HG03342 (cell line): ENCODE results near the gene SNAPC4.
"Not testable (repeated sequence)": the region's sequence is repeated elsewhere in the genome, so short reads cannot be mapped to it uniquely, and the experiment has no call there.

Experiments
- ATAC-seq: cut with Tn5 transposase; IDR thresholded peaks from one replicate; pipeline ENCODE4 v1.9.1; 2021; ENCODE audit warnings: mild to moderate bottlenecking, moderate library complexity; ENCODE audit not compliant: unreplicated experiment

Gene SNAPC4

DNA sequence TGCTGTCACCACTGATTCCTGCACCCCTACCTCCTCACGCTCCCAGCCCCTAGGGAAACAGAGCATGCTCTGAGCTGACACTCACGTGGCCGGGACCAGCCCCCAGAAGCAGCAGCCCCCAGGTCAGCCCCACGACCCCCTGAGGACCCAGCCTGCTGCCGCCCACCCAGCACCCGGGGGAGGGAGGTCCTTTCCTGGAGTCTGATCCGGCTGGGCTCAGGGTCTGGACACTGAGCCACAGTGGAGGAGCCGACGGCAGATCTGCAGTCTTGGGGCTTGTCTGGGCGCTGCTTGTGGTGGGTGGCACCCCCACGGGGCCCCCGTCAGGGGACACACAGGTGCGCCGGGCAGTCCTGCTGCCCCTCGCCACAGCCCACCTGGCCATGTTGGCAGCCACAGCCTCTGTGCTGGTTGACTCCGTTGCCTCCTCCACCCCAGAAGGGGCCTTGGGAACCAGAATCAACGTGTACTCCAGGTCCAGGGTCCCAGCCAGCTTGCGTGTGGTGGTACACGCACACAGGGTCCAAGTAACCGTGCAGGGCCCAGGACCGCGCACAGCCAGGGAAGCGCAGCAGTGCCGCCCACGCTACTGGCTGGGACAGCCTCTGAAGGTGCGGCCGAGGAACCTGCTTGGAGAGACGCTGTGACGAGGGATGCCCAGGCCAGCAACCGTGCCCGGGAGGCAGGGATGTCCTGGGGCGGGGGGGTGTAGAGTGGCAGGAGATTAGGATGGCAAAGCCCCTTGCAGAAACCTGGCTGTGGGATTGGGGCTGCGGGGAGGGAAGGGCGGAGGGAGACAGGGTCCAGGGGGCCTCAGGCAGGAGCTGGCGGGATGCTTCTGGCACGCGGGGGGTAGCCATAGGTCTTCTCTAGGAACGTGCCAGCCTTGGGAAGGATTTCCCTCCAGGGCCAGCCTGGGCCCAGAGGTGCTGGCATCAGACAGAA, 39.9 kb downstream of the SNAPC4 start:
- ATAC-seq = no peak

DNA sequence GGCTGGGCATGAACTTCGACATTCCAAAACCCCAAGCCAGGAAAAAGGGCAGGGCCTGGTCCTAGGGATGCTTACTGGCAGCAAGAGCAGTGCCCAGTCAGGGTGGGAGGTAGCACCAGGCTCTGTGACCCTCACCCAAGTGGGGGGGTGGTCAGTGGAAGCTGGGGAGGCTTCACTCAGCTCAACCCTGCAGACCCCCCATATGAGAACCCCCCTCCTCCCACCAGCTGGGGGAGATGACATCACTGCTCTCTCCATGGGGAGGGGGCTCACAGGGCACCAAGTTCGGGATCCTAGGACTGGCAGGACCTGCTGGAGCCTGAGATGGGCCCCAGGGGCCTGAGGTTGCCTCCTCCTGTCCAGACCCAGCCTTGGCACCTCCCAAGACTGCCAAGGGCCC, 41.1 kb downstream of the SNAPC4 start:
- ATAC-seq = no peak

DNA sequence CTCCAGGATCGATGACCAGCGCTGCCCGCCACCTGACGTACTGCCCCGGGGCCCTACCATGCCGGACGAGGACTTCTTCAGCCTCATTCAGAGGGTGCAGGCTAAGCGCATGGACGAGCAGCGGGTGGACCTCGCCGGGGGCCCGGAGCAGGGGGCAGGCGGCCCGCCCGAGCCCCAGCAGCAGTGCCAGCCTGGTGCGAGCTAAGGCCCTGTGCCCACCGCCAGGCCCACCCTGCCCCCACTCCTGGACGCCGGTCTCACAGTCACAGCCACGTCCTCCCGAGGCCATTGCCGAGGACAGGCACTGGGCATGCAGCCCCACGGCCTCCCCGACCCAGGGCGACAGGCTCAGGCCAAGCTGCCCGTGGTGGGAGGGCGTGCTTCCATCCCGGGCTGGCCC, 42.0 kb downstream of the SNAPC4 start:
- ATAC-seq = no peak

DNA sequence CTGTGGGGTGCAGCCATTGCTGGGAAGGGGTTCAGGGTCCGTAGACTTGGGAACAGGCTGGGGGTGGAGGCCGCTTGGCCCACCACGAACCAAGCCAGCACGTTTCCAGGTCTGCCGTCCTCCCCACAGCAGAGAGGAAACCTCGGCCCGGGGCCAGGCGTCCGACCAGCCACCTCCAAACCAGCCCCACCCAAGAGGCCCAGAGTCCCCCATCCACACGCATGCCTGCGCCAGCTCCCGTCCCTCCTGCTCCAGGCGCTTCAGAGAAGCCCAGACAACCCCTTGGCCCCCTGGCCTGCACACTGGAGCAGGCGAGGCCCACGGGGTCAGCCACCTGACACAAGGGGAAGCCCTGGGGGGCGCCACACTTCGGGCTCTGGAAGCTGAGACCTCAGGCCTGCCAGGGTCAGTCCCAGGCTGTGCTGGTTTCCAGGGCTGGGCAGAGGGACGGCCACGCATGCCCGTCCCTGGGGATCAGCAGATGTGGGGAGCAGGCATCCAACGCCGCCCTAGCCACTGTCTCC, 42.7 kb downstream of the SNAPC4 start:
- ATAC-seq = no peak

DNA sequence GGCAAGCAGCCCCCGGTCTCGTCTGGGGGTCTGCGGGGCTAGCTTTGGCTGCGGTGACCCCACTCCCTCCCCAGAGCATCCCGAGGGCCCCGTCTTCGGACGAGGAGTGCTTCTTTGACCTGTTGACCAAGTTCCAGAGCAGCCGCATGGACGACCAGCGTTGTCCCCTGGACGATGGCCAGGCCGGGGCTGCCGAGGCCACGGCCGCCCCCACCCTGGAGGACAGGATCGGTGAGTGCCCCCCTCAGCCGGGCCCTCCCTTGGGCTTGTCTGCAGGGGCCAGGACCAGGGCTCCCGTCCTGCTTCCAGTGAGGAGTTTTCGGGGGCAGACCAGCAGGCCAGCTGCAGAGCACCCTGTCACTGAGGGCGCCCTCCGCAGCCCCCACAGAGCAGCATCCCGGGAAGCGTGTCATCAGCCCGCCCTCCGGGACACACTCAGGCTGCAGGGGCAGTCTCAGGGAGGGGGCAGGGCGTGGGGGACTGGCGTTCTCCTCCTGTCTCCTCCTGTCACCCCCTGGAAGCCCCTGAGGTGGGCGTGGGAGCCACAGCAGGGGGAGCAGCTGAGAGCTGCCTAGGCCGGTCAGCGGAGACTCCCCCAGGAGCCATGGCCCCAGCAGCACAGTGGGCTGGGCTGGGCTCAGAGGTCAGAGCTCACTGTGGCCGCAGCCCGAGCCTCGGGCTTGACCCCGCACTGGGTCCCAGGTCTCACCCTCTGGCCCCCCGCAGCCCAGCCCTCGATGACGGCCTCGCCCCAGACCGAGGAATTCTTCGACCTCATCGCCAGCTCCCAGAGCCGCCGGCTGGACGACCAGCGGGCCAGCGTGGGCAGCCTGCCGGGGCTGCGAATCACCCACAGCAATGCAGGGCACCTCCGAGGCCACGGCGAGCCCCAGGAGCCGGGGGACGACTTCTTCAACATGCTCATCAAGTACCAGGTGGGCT, 44.1 kb downstream of the SNAPC4 start:
- no peak for ATAC-seq

DNA sequence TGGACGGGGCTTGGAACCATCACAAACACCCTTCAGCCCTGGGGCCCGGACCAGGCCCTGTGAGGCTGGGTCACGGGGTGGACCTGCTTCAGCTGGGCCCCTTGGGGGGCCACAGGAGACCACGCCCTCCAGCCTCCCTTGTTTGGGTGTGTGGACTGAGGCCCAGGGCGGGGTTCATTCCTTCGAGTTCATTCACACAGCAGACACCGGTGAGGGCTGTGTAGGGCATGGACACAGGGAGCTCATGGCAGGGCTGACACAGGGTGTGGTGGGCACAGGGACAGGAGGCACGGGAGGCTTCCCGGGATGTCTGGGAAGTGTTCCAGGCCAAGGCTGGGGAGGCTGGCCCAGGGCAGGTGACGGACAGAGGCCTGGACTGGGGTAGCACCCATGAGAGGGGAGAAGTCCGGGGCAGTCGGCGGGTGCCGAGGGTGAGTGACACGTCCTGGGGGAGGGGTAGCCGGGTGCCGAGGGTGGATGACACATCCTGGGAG, 45.3 kb downstream of the SNAPC4 start:
- ATAC-seq = no peak

DNA sequence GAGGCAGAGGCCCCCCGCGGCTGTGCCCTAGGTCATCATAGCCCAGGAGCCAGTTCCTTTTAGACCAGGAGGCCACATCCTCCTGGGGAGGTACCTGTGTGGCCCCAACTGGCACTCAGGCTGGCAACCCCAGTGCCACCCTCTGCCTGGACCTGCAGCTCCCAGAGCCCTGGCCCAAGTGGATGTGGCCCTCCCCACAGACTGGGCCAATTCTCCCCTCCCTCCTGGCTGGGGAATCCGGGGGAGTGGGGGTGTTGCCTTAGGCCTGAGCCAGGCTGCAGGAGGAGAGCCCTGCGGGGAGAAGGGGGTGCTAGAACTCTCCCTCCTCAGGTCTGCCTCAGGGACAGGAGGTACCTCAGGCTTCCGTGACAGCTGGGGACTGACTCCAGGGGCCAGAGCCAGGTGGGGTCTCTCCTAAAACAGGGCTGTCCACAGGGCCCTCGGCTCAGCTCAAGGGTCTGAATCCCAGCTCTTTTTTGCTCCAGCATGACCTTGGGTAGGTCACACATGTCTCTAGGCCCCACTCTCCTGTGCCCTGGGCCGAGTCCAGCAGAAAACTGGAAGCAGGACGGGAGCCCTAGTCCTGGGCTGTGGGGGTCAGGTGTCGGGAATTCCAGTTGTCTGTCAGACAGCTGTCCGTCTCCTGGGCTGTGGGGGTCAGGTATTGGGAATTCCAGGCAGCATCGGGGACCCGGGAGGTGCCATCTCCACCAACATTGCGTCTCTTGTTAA, 46.0 kb downstream of the SNAPC4 start:
- ATAC-seq = no peak

DNA sequence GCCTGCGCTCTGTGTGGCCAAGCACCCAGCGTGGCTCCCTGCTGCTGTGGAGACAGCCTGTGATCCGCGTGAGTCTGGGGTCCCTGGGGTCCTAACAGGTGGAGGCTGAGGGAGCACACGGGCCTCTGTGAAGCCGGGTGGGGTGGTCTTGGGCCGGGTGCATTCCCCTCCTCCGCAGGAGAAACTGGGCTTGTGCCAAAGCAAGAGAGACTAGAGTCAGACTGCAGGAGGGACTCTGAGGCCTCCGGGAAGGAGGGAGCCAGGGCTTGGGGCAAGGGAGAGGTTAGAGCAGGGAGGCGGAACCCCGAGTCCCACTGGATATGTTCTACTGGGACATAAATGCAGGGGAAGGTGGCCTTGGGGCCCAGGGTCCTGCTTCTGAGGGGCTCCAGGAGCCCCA, 46.9 kb downstream of the SNAPC4 start:
- ATAC-seq = no peak

DNA sequence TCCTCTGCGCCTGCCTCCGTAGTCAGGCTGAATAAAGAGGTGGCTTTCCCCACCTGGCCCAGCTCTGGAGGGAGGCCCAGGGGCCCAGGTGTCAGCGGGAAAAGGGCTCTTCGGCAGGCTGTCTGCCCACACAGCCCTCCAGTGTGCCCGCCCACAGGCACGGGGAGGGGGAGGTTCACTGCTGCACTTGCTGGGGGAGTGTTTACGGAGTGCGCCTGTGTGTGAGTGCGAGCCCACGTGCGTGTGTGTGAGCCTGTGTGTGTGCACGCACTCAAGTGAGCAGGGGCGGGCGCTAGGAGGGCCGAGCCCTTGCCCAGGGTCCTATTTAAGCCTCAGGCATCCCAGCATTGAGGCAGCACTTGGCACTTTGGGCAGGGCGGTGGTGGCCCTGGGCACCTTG, 47.3 kb downstream of the SNAPC4 start:
- no peak for ATAC-seq

DNA sequence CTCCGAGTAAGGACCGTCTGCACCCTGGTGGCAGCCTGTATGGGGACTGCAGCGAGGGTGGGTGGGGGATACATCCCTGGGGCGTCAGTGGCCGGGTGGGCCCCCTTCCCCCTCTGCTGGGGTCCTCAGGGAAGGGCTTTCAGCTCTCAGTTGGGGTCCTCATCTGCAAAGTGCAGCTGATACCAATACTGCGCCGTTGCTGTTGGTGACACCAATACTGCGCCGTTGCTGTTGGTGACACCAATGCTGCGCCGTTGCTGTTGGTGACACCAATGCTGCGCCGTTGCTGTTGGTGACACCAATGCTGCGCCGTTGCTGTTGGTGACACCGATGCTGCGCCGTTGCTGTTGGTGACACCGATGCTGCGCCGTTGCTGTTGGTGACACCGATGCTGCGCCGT, 48.1 kb downstream of the SNAPC4 start:
- ATAC-seq = not testable (repeated sequence)

DNA sequence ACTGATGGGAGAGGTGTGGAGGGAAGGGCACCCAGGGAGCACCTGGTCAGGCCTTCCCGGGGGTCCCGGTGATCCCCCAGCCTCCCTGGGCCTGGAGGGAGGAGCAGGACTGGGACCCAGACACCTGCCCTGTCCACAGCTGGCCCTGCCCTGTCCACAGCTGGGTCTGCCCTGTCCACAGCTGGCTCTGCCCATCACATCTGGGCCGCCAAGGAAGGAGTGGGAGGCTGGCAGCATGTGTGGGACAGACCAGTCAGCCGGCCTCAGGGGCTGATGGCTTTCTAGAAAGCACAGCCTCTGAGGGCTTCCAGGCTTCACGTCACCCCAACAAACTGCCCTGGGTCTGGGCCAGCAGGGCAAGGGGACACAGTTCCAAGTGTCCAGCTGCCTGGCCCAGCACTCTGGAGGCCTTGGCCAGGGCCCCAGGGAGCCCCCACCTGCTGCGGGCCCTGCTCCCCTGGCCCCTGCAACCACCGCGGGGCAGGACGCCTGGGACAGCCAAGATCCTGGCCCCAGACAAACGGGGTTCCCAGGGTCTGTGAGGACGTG, 48.6 kb downstream of the SNAPC4 start:
- ATAC-seq = no peak
